HG02840 (cell line): Measurements from ENCODE around the gene RXFP4.
"Not testable (repeated sequence)": the region's sequence is repeated elsewhere in the genome, so short reads cannot be mapped to it uniquely, and the experiment has no call there.

Source experiments
- ATAC-seq: cut with Tn5 transposase; IDR thresholded peaks from one replicate; pipeline ENCODE4 v1.9.1; 2021; ENCODE audit warnings: mild to moderate bottlenecking, moderate library complexity, moderate number of reproducible peaks; ENCODE audit not compliant: unreplicated experiment, low FRiP score

RXFP4 gene

GRCh38 chr1:155929057-155929456 is 12.4 kb upstream of the RXFP4 start:
- ATAC-seq: no peak

GRCh38 chr1:155930725-155931124 is 10.7 kb upstream of the RXFP4 start:
- not testable (repeated sequence) for ATAC-seq

GRCh38 chr1:155931332-155932038 is 10.0 kb upstream of the RXFP4 start:
- no peak for ATAC-seq

DNA sequence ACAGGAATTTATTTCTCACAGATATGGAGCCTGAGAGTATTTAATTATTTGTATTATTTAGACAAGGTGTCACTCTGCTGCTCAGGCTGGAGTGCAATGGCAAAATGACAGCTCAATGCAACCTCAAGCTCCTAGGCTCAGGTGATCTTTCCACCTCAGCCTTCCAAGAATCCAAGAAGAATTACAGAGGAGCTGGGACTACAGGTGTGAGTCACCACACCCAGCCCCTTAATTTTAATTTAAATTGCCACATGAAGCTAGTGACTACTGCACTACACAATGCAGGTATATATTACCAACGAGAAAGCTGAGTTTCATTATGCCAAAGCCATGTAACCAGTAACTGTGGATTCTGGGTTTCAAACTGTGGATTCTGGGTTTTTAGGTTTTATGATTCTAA is 9.4 kb upstream of the RXFP4 start:
- no peak for ATAC-seq

DNA sequence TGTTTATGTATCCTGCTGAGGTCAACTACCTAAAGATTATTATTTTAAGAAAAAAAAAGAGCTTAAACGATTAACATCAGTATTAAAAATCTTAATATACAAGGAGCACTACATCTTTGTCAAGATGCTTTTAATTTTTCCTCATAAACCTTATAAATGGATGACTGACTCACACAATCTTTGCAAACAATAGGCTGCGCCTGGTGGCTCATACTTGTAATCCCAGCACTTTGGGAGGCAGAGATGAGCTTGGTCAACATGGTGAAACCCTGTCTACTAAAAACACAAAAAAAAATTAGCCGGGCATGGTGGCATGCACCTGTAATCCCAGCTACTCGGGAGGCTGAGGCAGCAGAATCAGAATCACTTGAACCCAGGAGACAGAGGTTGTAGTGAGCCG is 9.0 kb upstream of the RXFP4 start:
- ATAC-seq: no peak

DNA sequence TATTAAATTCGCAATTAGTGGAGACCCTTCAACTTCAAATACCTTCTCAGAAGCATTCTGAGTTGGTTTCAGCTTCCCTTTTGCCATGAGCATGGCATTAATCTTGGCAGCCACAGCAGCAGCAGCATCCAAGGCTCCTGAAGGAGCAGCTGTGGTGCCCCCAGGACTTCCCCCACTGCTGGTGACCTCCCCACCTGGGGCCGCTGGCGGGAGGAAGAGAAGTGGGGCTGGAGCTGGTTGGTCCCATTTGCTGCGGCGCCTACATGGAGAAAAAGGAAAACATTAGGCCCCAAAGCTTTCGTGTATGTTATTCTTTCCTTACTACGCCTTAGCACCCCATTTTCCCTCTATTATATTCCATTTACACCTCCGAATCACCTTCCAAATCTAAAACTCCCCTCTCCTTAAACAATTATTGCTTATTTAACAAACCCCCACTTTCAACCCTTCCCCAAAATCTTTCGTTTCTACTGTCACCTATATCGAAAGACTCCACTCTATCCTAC is 7.8 kb upstream of the RXFP4 start:
- no peak for ATAC-seq

DNA sequence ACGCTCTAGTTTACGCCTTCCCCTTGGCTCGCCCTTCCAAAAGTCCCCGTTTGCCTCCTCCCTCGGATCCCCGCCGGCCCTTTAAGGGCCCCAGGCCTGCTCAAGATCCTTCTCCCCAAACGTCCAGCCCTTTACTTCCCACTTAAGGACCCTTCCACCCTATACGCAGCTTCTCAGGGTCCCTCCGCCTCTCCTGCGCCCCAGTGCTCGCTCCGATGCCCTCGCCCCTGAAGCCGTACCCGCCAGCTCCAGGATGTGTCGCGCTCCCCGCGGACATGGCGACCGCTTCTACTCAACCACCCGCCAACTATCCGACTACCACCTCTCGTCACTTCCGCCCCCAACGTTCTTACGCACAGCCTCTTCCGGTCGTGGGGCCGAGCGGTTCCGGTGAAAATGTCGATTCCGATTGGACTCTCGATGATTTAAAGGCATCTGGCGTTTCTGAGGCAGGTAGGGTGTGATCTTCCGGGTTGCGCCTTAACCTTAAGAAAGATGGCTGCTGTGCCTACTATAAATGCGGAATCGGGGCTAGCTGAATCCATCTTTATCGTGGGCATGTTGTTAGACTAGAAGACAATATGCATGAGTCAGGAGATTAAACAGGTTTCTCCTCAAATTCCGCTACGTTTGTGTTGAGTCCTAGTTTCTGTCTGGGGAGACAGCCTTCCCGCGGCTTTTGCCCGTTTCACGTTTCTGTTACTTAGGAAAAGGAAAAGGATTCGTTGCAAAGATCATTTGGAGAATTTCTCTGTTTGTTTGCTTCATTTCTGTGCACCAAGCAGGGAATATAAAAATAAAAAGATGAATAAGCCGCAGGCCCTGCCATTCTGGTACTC is 7.1 kb upstream of the RXFP4 start, which contains the start of gene KHDC4:
Gene KHDC4 (minus strand): TSS at position 317 of the 839 bp plus-strand sequence. CDS start 40 bp downstream, at position 277.
- ATAC-seq: peak; percentile 93

GRCh38 chr1:155934936-155935590 is 6.4 kb upstream of the RXFP4 start:
- ATAC-seq: no peak

GRCh38 chr1:155938220-155938627 is 3.2 kb upstream of the RXFP4 start:
- ATAC-seq: no peak

- no peak for ATAC-seq
These were observed 901 bp upstream of the RXFP4 start for GRCh38 chr1:155940482-155940992.

DNA sequence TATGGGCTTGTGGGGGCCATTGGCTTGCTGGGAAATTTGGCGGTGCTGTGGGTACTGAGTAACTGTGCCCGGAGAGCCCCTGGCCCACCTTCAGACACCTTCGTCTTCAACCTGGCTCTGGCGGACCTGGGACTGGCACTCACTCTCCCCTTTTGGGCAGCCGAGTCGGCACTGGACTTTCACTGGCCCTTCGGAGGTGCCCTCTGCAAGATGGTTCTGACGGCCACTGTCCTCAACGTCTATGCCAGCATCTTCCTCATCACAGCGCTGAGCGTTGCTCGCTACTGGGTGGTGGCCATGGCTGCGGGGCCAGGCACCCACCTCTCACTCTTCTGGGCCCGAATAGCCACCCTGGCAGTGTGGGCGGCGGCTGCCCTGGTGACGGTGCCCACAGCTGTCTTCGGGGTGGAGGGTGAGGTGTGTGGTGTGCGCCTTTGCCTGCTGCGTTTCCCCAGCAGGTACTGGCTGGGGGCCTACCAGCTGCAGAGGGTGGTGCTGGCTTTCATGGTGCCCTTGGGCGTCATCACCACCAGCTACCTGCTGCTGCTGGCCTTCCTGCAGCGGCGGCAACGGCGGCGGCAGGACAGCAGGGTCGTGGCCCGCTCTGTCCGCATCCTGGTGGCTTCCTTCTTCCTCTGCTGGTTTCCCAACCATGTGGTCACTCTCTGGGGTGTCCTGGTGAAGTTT is 550 bp downstream of the RXFP4 start:
- ATAC-seq: no peak

DNA sequence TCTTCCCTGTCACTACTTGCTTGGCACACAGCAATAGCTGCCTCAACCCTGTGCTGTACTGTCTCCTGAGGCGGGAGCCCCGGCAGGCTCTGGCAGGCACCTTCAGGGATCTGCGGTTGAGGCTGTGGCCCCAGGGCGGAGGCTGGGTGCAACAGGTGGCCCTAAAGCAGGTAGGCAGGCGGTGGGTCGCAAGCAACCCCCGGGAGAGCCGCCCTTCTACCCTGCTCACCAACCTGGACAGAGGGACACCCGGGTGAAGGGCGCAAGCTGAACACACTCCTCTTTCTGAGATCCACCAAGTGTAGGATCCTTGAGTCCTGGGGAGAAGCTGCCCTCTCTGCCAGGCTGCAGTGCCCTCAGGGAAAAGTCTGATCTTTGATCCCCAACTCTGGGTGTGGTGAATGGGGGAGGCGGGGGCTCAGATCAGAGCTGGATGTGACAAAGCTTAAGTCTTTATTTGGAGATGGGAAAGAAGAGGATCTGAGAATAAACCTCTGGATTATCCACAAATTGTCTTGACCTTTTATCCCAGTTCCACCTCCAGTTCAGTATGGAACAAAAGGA is 1.2 kb downstream of the RXFP4 start:
- no peak for ATAC-seq

DNA sequence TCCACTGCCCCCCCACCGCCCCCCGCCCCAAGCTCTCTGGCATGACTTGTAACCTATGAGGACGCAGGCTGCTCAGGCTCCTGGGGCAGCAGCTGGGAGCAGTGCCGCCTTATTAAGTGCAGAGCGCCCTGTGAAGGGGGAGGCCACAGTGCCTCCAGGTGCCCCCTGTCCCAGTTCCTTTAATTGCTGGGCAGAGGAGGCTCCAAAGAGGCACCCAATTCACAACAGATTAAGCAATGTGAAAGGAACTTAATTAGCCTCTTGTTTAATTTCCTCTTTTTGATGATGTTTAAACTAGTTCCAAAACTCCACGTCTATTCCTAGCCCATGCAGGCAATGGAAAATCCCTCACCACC is 3.0 kb downstream of the RXFP4 start:
- ATAC-seq: no peak

- peak; percentile 16 for ATAC-seq
These were observed 5.3 kb downstream of the RXFP4 start for GRCh38 chr1:155946633-155947219.

DNA sequence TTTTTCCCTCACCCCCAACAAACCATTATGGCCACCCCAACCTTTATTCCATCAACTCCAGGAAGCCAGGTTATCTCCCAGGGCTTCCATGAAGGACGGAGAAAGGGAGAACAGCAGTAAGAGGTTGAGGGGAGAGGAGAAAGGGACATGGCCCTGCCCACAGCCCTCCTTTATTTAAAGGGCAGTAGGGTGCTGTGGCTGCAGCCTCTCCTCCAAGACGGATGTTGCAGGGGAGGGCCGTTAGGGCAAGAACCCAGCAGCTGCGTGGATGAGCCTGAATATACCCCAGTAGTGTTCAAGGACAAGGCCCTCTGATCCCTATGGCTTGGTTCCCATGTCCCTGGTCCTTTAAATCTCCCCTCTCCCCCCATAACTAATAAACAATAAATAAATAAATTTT is 5.9 kb downstream of the RXFP4 start:
- ATAC-seq: no peak

DNA sequence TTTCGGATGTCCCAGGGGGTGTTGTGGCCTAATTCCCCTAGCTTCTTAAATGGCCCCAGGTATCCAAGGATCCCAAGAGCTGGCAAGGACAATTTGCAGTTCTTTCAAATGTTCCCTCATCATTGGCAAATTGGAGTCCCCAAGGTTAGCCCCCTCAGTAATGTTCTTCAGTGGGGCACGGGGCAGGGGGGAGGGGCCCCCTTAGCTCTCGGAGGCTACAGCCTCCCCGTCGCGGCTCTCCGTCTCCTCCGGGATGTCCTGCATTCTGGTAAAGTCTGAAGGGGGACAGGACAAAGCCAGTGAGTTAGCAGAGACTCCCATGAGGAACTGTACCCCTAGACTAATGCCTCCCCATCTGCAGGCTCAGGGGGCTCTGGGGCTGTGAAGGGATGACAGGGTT is 6.3 kb downstream of the RXFP4 start:
- no peak for ATAC-seq

DNA sequence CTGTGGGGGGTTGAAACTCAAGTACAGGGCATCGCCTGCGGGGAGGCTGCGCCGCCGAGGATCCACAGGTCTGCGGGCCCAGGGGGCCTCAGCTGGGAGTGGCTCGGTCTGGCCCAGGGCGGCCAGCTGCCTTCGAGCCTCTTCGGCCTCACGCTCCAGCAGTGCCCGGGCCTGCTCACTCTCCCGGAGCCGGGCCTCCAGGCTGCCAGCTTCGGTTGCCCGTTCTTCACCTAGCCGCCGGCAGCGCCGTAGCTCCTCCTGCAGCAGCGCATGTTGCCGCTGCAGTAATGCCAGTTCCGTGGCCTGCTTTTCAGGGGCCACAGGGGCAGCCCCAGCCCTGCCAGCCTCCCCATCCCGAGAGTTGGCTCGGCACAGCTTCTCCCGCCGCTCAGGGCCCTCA is 9.4 kb downstream of the RXFP4 start:
- ATAC-seq: no peak

GRCh38 chr1:155951753-155952504 is 10.5 kb downstream of the RXFP4 start:
- no peak for ATAC-seq

- no peak for ATAC-seq
These were observed 11.1 kb downstream of the RXFP4 start for GRCh38 chr1:155952505-155952890.
